GM19468 (cell line): ENCODE data around the gene CTDSP2.
"Not testable (repeated sequence)": the region's sequence is repeated elsewhere in the genome, so short reads cannot be mapped to it uniquely, and the experiment has no call there.

Experiments
- ATAC-seq: cut with Tn5 transposase; IDR thresholded peaks from one replicate; pipeline ENCODE4 v1.9.1; 2021; ENCODE audit warnings: mild to moderate bottlenecking, moderate library complexity, moderate number of reproducible peaks; ENCODE audit not compliant: unreplicated experiment; ENCODE audit errors: extremely low read depth

The CTDSP2 gene

DNA sequence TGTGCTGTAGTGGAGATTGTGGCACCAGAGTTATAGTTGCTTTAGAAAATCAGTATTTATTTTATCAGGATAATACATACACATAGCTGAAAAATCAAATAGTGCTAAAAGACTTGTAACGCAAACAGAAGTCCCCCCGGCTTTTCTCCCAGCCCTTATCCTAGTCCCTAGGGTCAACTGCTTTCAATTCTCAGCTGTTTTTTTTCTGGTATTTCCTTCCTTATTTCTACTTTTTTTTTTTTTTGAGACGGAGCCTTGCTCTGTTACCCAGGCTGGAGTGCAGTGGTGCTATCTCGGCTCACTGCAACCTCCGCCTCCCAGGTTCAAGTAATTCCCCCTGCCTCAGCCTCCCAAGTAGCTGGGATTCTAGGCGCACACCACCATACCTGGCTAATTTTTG, 8.4 kb upstream of the CTDSP2 start:
- ATAC-seq, result no peak

DNA sequence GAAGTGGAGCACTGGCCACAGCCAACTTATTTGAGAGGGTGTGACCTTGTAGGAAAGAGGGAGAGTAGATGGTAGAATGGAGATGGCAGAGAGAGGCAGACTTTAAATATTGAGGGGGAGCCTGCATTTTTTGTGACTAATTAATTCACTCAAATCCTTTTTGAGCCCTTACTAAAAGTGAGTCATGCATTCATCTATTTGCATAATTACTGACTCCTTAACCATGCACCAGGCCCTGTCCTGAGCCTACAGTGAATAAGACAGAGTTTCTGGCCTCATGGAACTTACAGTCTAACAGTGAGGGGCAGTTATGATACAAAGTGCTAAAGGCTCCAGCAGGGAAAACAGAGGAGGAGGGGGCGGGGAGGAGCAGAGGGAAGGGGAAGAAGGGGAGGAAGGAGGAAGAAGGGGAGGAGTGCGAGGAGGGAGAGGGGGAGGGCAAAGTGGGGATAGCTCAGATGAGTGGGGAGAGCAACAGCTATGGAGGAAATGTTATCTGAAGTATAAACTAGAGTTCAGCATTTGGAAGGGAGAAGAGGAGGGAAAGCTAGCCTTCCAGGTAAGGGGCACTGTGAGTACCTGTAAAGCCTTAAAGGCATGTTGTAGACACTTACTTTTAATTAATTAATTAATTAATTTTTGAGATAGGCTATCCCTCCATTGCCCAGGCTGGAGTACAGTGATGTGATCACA, 7.5 kb upstream of the CTDSP2 start:
- no peak for ATAC-seq

DNA sequence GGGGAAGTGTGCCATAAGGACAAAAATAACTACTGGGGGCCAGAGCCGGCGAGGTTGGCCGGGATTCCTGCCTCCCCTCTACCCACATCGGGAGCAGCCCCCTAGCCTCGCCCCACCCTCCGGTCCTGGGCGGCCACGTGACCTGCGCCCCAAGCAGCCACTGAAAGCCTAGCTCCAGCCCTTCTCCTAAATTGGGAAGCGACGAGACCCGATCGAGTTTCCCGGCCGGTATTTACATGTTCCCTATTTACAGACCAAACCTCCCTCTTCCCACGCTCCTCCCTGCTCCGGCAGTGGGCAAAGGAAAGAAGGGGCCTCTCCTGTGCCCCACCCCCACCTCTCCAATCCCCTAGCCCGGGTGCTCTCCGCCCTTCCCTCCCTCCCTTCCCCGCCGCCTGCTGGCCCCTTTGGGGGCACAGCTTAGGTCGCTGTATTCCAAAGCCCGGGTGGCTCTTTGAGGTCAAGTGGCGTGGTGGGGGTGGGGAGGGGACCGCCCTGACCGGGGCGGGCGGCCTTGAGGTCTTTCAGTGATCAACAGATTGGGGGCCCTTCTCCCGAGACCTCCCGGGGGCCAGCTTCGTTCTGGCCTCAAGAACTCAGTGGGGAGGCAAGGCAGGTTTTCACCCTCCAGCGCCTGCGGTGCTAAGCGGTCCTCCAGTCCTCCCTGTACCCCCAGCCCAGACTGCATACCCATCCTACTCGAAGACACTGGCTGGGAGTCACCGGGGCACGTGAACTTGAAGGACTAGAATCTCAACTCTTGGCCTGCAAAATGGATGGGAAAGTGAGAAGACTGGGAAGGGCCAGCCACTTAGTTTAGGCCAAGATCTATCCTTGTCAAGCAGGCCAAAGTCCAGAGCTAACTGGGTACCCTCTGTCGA, 6.3 kb upstream of the CTDSP2 start:
- ATAC-seq, result no peak

DNA sequence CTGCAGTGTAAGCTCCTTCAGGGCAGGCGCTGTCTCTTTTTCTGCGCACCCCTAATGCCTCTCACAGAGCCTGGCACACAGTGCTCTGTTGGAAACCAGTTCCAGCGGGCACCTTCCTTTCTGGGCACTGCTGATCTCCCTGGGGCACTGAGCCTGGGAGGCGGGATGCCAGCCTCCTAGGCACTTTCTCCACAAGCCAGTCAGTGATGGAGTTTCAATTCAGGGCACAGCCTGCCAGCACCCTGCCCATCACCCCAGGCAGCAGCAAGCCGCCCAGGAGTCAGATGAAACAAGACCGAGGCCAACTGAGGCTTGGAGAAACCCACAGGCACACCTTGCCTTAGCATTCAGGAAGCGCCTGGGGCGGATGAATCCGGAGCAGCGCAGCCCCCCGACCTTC, 5.7 kb upstream of the CTDSP2 start:
- no peak for ATAC-seq

DNA sequence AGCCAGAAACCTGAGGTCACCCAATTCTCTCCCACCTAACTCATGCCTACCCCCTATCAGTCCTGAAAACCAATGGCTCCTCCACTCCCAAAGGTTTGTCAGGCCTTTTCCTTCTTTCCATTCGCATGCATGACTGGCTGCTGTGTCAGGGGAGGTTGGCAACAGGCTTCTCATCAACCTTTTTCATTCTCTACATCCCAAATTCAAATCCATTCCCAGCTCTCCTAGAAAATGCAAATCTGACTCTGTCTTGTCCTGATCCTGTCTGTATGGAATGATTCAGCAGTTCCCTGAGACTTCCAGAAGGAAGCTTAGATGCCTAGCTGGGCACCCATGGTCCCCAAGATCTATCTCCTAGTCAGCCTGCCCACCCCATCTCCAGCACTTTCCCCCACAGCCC, 5.0 kb upstream of the CTDSP2 start:
- no peak for ATAC-seq

DNA sequence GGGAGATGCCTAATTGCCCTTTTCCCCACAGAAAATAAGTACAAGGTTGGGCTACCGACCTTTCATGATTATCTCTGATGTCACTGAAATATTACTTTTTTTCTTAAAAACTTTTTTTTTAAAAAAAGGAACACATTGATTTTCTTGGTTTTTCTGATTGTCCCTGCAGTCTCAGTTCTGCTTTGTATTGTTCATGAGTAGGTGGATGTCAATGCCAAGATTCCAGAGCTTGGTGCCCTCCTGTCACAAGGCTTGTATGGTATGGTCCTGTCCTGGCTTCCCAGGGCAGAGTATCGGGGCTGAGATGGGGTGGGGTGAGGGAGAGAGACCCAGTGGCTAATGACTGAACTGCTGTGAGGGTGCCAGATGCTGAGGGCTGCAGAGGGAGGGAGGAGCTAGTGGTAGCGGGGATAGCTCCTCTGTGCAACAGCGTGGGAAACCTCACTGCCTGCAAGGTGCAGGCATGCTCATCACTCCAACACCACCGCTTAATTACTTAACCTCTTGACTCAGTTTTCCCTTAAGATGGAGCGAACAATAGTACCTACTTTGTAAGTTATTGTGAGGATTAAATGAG, 4.4 kb upstream of the CTDSP2 start:
- ATAC-seq, result no peak

DNA sequence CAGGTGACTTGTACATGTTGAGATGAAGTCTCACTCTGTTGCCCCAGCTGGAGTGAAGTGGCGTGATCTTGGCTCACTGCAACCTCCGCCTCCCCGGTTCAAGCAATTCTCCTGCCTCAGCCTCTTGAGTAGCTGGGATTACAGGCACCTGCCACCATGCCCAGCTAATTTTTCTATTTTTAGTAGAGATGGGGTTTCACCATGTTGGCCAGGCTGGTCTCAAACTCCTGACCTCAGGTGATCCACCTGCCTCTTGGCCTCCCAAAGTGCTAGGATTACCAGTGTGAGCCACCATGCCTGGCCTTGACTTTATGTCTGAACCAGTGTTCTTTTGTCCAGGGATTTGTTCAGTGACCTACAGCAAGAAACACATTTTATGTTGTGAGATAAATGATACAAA, 2.9 kb upstream of the CTDSP2 start:
- ATAC-seq, result not testable (repeated sequence)

- ATAC-seq, result no peak
Observed at GRCh38 chr12:57849035-57849434, 2.5 kb upstream of the CTDSP2 start.

DNA sequence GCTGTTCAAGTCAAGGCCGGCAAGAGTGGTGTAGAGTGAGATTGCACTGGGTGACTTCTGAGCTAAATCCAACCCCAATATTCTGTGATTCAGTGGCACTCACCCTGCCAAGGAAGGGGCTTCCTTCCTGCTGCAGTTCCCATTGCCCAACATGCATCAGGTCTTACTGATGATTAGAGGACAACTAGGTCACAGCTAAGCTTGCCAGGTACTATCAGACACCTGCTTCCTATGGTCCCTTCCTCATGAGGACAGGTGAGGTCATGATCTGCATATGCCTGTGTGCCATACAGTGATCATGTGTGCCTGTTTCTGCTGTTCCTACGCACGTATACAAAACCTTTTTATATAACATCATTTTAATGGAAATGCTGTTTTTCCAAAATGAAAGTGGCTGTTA, 1.7 kb upstream of the CTDSP2 start:
- ATAC-seq, result no peak

- ATAC-seq, result no peak
Observed at GRCh38 chr12:57846285-57846576, 298 bp downstream of the CTDSP2 start.

DNA sequence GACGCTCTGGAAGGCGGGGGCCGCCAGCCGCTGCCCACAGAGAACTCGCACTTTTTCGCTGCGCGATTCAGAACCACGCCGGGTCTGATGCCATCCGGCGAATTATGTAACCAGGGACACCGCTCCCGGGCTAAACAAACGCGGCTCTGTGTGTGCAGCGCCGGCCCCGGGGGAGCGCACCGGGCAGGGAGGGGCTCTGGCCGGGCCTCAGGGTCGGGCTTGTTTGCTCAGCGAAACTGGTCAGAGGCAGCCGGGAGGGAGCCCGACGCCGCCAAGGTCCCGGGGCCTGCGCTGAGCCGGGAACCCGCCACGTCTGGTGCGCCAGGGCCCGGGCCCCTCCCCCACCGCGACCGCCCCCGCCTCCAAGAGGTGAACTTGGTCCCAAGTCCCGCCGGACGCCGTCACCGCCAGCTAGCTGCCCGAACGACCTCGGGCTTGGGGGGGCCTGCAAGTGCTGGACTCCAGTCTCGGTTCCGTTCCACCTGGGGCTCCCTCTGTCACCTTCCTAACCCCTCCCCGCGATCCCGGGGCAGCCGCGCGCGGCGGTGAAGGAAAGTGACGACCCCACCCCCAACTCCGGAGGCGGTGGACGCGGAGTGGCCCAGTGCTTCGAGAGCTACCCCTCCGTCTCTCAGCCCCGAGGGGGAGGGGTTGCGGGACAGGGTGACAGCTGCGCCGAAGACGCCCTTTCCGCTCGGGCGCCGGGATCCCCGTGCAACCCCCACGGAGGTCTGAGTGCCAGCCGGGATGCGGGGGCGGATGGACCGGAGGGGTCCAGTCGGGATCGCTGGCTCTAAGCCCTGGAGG, 848 bp downstream of the CTDSP2 start:
- ATAC-seq, result no peak

GRCh38 chr12:57844709-57845477, 1.6 kb downstream of the CTDSP2 start:
- no peak for ATAC-seq

DNA sequence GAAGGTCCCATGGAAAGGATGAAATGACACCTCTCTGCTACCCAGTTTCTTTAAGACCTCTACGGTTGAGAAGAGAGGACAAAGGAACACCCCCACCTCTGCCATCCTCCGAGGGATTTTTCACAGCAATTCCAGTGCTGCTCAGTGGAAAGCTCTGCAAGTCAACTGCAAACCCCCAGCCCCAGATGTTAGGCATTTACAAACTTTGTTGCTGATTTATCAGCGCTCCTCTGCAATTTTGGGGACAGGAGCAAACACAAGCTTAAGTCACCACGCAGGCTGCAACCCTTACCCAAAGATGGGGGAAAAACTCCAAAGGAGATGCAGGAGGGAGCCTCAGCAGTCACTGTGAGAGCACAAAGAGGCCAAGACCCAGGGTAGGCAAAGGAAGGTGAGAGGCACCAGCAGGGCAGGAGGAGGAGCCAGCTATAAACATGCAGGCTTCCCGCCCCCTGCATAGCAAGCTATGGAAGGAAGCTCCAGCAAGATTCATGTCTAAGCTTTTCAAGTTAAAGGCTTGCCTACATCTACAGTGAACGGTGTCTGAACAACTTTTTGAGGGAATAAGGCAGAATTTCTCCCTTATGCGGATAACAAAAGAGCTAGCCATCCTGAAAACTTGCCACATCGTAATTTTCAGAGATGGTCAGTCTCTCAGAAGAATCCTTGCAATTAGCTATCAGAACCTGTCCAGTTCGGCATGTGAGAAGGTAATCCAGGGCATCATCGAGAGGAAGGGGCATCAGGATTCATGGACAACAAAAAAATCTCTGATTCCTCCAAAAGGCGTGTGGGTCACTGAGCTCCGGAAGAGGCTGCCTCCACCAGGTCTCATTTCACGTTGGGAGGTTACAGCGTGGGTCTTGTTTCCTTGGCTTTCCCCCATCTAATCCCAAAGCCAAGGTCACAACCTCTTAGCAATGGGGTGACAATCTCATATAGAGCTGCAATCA, 3.9 kb downstream of the CTDSP2 start:
- ATAC-seq, result no peak

GRCh38 chr12:57841445-57841844, 5.1 kb downstream of the CTDSP2 start:
- no peak for ATAC-seq

DNA sequence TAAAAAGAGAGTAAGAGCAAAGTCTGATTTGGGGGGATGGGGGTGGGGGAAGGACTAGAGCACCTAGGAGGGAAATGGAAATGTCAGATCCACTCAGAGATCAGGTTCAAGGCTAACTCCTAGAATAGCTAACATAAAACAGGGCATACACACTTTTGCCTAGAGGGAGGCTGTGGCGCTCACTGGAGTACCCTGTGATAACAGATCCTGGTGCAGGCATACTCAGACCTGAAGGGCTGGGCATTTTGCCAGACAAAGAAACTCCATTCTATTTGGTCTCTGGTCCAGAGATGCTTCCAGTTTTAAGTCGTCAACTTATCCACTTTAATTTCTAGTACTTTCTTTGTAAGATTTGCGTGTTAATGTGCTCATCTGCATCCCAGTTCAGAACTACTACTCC, 5.8 kb downstream of the CTDSP2 start:
- ATAC-seq, result no peak

DNA sequence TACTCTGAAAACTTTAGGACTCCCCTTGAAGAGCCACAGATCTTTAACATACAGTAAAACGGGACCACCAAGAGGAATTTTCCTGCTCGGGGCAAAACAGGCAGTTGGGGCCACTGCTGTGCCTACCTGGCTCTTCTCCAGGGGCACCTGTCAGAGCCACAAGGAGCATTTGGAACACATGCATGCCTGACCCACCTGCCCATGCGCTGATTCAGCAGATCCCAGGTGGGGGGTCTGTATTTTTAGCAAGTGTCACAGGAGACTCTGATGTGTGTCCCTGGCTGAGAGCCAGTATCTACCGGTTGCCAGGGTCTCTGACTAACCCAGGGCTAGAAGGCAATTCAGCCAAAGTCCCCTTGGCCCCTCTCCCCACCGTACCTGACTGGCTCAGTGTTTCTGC, 6.5 kb downstream of the CTDSP2 start:
- ATAC-seq, result no peak

DNA sequence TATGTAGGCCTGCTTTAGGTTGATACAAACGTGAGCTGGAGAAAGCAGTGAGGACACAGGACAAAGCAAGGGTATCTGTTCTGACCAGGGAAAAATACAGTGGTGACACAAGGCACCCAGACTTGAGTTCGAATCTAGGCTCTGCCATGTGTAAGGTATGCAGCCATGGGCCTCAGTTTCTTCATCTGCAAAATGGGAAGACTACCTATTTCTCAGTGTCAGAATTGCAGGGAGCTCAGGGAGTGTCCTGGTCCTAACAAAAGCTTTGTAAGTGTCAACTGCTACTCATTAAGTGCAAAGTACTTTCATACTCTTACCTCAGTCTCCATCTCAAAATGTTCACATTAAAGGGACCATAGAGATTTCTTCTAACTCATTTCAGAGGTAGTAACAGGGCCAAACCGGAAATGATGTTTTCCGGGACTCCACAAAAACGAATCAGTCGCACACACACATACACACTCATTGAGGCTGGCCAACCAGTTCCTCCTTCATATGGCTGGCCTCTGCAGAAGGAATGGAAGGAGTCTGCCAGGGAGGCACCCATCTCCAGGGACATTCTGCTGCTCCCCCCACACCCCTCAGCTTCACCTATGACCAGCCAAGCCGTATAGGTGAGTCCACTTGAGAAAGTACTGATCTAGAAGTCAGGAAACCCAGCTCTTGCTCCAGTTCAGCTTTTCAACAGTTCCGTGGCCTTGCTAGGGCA, 7.8 kb downstream of the CTDSP2 start:
- ATAC-seq, result no peak

GRCh38 chr12:57837864-57838562, 8.5 kb downstream of the CTDSP2 start:
- ATAC-seq, result no peak
